Stimulated activated CD8-positive, alpha-beta memory T cell treated with anti-CD3 and anti-CD28 coated beads, Interleukin-2, amount 100 ng/mL, for 48 hours (primary cell): ENCODE results near the gene GALNT2.

Source experiments
- DNase-seq, 2 donors: peaks; one replicate each; pipeline ENCODE4 v3.0.0-alpha.2; 2020; ENCODE audit warnings: low read depth in 2 of 2

The GALNT2 gene

DNA sequence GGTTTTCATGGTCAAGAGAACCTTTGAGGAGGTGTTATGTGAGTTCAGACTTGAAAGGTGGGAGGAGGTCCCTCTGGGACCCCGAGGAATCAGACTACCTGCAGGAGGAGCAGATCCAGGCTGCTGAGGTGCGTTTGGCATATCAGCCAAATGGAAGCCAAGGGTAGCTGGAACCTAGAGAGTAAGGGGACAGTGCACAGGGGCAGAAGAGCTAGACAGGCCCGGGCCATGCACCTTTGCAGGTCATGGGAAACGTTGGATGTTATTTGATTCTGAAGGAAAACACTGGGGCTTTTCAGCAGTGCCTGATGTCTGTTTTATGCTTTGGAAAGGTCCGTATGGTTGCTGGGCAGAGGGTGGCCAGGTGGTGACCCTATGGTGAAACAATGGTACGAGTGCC, 189.9 kb downstream of the GALNT2 start:
- no peak for DNase-seq

DNA sequence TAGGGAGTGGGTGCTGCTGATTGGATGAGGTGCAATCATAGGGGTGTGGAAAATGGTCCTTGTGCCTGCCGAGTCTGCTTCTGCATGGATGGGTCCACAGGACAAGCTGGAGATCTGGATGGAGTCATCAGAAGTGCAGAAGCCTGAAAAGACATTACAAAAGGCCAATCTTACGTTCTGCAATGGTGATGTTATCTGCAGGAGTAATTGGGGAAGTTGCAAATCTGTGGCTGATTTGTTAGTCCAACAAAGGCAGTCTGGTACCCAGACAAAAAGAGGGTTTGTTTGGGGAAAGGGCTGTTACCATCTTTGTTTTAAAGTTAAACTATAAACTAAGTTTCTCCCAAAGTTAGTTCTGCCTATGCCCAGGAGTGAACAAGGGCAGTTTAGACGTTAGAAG, 192.6 kb downstream of the GALNT2 start:
- no peak for DNase-seq

DNA sequence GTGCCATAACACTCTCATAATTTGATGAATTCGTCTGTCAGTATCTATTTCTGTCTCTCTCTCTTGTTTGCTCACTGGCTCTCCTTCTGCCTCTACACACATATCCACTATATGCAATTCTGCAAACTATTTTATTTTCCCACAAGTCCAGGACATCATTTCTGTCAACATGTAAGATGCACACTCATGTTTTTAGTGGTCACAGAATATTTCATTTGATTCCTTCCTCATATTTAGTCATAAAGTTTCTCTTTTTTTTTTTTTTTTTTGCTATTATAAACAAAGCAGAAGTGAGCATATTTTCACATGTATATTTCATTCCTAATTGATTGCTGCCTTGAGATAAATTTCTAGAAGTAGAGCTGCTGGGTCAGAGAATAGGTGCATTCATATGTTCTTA, 193.8 kb downstream of the GALNT2 start:
- DNase-seq = no peak

DNA sequence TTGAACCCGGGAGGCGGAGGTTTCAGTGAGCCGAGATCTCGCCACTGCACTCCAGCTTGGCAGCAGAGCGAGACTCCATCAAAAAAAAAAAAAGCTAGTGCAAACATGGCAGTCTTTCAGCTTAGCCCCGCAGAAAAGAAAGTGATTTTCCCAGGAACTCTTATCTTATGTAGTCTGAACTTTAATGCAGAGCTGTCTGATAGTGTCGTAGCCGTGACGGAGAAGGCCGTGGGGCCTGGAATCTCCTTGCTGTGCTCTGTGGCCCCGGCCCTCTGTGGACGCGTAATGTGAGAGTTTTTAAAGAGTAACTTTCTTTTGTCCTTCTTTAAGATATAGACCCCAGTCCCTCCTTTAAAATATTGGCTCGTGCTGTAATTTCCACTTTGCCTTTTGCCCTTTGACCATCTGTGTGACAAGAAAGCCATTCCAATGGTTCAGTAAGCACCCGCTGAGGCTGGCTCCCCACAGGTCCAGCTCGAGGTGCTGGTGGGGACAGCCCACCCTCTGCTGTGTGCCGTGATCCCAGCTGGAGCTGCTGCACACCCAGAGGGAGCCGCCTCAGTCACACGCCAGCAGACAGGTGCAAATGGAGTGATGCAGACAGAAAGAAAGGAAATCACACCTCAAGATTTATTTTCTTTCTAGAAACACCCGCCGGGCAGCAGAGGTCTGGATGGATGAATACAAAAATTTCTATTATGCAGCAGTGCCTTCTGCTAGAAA, 195.1 kb downstream of the GALNT2 start:
- no peak for DNase-seq

DNA sequence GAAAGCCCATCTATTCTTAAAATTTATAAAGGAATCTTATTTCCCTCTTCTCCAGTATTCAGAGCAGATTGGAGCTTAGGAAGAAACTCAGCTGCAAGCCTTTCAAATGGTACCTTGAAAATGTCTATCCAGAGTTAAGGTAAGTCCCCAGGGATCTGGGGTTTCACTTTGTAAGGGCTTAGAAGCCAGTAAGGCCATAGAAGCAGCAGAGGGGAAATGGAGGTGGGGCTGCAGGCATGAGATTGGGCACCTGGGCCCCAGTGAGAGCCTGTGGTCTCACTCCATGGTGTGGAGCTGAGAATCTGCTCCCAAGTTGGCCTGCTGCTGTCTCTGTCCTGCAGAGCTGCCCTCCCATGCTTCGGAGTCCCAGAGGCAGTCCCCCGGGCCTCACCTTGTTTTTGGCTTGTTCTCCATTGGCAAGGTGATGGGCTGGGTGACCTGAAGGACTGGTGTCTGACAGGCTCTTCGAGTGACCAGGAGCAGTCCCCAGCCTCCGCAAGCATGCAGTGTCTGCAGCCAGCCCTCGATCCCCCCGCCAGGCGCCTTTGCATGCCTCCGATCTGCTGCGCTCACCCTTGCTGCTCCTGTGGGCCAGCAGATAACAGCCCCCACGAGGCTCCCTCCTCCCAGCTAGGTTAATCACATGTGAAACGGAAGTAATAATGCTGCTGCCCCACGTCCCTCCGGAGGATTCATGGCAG, 196.0 kb downstream of the GALNT2 start:
- DNase-seq = no peak

DNA sequence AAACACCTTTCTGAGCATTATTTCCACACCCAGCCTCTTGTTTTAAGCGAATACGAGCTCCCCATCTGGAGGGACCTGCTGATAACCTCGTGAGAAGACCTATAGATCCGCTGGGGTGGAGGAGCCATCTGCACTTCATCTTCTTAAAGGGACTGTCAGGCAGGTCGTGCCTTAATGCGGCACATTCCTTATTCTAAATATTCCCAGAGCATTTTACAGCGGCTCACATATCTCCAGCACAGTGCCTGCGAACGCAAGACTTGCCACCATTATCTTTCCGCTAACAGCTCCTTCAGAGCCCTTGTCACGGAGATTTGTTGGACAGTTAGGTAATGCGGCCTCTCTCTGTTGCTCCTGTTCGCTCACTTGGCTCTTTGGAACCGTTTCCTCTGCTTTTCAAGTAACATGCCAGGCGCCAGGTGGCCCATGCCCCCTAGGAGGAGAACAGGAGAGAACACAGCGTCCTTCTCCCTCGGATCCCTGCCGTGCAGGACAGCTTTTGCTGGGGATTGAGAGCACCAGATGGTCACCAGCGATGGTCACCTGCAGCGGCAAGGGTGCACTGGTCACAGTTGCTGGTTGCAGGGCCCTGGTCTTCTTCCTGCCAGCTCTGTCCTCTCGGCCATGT, 196.6 kb downstream of the GALNT2 start:
- DNase-seq = no peak

DNA sequence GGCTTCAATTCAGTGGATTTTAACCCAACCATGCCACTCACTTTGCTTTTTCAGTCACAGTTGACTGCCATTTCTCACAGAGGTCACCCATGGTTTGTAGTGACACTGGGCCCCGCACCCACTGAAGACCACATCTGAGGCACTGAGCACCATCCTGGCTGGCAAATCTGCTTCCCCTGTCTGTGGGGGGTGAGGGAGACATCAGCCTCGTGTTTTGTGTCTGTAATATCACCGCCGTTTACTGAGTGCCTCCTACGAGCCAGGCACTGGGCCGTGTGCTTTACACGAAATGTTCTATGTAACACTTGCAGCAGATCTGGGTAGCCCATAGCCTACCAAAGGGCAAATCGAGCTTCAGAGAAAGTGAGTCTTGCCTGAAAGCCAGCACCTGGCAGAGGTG, 197.3 kb downstream of the GALNT2 start:
- DNase-seq = no peak

DNA sequence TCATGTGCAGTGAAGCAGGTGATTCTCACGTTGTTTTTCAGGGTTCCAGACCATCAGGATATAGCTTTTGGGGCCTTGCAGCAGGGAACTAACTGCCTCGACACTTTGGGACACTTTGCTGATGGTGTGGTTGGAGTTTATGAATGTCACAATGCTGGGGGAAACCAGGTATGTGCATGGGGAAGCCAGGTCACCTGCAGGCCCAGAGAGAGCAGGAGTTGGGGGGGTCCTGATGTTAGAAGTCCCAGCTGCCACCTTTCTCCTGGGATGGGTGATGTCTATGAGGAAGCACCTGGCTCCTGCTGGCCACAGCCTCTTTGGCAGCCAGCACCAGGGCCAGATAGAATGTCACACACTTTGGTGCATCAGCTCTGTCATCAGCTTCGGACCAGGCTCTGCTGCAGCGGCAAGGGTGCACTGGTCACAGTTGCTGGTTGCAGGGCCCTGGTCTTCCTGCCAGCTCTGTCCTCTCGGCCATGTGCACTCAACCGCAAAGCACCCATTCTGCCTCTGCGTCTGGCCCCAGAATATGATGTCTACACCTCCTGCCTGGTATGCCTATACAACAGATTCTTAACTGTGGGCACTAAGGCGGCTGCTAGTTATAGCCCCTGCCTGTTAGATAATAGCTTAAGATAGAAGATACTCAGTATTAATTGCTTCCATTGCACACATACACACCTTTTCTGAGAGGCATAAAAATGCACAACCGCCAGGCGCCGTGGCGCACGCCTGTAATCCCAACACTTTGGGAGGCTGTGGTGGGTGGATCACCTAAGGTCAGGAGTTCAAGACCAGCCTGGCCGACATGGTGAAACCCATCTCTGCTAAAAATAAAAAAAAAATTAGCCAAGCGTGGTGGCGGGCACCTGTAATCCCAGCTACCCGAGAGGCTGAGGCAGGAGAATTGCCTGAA, 198.4 kb downstream of the GALNT2 start:
- no peak for DNase-seq

DNA sequence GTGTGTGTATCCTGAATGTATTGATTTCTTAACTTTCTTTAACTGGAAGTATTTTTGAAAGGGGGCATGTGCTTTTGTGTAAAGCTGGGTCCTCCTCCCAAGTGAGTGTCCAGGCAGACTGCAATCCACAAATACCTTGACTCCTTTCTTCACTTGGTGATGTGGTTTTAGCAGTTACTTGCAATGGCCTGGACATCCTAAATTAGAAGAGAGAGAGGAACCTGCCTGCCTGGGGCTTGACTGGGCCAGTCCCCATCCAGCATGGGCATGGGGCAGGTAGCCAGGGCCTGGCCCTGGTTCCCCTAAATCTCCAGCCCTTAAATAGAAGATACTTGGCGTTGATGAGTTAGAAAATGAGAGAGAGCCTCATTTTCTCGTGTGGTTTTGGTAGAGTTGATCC, 199.4 kb downstream of the GALNT2 start:
- no peak for DNase-seq

DNA sequence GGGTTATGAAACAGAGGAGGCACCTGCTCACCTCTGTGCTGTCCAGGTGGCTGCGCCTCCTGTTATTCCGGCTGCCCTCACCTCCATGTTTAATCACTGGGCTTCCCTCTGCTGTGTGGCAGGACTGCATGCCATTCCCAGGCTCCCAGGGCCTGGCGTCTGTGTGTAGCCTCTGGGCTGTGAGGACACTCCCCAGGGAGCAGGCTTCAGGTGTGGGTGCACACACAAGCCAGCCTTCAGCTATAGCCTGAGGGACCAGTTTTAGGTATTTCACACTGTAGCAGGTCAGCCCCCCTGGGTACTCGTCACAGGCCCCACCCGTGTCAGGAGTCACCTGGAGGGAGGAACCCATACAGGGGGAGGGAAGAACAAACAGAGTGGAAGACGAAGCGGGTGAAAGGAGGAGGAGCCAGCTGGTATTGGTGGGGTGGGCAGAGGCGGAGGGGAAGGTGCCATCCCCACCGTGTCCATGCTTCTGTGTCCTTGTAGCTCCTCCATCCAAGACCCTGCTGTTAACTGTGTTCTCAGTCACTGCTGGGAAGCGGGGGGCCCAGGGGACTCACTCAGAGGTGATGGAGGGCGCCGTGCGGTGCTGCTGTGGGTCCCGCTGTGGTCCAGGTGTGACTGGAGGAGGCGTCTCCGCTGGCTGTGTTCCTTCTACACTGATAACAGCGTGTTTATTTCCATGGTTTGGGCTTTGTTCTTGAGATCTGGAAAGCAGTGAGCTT, 200.5 kb downstream of the GALNT2 start:
- no peak for DNase-seq

DNA sequence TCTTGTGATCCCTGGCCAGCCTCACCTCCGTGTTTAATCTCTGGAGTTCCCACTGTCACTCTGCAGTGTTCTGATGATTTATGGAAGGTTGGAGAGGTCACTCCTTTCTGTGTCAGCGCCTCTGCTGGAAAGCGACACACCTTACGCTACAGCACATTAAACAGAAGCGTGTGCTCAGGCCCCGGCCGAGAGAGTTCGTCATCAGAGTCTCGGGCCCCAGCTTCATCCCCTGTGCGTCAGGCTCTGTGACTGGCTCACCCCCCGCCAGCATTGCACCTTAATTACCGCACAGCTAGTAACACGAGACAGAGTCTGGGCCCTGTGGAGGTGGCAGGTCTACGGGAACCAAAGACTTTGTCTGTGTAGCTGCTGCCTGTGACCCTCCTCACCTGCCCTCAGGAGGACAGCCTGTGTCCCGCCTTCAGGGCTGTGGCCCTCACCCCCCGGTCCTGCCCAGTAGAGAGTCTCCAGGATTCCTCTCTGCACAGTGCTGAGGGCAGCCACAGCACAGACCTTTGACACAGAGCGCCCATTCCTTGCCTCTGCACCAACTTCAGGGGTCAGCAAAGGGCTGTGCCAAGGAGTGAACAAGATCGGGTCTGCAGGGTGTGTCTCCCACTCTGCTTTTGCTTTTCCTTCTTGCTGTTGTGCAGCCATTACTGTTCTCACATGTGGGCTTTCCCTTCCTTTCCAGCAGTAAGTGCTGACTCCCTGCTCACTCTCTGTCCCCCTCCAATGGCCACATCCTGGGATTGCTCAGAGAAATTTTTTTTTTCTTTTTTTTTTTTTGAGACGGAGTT, 201.5 kb downstream of the GALNT2 start:
- DNase-seq = no peak

DNA sequence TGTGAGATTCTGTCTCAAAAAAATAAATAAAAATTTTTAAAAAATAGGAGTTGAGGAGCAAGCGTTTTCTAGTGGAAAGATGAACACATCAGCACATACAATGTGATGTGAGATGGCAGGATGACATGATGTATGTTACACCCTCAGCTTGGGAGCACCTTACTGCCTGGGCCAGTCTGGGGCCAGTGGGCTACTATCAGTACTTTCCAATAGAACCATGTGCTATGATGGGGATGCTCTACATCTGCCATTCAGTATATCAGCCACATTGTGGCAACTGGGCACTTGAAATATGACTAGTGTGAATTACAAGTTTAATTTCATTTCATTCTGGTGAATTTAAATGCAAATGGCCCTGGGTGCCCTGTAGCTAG, 203.1 kb downstream of the GALNT2 start:
- no peak for DNase-seq

DNA sequence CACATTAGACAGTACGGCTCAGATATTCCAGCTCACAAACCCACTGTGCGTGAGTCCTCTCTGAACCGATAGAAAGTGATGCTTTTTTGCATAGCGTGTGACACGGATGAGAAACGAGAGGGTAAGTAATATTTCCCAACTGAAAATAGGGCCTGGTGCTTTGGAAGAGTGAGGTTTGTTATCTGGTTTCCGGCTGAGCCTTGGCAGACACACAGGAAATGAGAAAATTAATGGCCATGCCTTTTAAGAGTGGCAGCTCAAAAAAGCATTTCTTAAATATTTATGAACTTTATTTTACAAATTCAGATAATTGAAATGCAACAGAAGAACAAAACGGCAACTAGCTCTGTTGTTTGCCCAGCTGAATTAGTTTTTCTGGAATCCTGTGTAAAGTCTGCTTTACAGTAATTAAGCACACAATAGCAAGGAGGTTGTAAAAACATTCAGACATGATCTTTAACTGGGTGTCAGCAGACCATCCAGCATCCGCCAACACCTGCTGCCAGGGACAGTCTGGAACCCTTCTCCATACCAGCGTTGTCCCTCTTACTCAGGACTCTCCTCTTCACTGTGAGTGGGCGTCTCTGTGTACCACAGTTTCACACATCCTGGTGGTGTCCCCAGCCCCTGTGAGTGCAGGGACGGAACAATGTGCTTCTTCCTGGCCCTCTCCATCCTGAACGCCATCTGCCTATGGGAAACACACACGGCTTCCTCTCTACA, 203.7 kb downstream of the GALNT2 start:
- no peak for DNase-seq

DNA sequence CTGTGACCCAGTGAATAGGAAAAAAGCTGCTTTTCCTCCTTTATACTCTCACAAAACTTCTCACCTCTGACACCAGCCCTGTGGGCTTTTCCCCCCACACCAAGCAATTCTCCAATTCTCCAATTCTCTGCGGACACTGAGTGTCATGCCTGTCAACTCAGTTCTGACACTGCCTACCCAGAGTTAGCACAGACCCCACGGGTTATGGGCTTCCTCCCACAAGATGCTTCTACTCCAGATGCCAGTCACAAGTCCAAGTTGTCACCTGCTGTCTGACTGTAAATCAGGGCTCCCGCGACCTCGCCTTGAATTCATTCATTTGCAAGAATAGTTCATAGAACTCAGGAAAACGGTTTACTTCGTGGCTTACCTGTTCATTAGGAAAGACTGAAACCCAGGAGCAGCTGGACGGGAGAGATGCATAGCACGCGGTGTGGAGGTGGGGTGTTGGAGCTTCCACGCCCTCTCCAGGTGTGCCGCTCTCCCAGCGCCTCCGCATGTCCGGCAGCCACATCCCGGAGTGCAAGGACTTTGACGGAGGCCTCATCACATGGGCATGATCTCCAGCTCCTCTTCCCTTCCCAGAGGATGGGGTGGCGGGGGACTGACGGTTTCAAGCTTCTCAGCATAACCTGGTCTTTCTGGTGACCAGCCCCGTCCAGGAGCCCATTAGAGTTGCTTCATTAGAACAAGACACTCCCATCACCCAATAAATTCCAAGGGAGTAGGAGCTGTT, 204.4 kb downstream of the GALNT2 start:
- no peak for DNase-seq

DNA sequence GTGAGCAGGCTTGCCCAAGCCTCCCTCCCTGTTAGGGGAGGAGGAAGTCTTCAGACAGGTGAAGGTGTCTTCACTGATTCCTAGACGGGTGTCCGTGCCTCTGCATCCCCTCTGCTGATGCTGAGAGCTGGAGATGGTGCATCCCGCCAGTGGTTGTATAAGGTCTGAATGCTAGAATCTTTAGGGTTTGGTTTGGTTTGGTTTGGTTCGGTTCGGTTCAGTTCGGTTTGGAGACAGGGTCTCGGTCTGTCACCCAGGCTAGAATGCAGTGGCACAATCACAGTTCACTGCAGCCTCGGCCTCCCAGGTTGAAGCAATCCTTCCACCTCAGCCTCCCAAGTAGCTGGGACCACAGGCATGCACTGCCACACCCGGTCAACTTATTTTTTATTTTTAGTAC, 205.5 kb downstream of the GALNT2 start:
- no peak for DNase-seq

DNA sequence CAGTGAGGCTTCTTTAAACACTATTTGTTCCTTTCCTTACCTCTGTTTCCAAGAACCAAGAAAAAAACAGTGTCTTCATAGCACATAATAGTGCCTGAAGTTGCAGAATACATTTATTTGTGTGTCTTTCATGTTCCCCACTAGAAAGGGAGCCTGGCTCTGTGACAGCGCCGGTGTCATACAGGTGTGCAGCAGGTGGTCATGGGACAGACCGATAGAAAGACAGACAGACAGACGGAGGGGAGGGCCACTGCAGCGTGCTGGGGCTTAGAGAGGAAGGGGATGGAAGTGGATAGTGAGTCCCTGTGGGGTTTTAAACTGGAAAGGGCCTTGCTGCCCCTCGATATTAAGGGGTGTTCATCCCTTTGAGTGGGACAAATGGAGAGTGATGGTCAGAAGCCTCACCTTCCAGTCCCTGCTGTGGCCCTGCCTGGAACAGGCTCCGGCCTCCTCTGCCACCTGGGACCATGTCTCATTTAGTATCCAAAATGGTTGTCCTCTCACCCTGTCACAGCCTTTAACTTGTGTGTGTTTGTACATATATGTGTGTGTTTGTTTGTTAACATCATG, 206.2 kb downstream of the GALNT2 start:
- no peak for DNase-seq

DNA sequence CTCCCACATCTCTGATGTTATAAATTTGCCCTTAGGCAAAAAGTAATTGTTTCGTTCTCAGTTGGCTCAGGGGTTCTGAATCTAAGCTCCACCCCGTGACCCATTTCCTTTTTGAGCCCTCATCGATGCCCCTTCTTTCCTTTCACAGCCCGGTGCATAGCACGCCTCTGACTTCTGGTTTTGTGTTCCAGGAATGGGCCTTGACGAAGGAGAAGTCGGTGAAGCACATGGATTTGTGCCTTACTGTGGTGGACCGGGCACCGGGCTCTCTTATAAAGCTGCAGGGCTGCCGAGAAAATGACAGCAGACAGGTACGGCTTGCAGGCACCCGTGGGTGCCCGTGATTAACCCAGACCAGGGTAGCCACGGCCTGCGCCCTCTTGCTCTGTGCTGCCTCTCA, 207.2 kb downstream of the GALNT2 start:
- no peak for DNase-seq

DNA sequence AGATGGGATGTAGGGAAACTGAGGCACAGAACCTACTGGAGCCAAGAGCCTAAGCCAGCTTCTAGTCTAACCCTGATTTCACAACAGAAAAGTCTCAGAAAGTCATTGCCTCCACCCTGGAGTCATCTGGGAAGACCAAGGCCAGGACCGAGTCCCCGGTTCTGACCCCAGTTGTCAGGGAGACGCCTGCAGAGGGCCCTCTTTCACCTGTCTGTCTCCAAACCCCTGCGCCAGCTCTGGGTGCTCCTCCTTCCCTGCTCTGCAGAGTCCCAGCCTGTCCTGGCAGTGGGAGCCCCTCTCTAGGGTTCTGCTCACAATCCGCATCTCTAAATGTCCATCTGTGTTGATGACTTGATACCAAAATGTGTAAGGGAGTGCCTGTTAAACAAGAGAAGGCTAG, 209.4 kb downstream of the GALNT2 start:
- DNase-seq = no peak
